Measurements from ENCODE around the gene IFT20.

Gene IFT20

DNA sequence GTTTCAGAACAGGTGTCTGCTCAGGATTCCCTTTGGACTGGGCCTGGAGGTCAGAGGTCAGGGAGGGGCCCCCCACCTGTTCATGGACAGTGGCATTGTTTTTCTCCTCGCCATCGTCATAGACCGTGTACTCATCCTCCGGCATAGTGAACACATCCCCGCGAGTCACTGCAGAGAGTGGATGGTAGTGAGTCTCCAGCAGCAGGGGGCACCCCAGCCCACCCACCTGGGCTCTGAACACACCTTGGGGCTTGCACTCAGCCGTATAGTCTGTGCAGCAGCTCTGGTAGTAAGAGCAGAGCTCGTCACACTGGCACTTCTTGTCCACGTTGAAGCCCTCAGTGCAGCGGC lies 34.4 kb upstream of the IFT20 start:
- DNase-seq (ENCODE audit: extremely low spot score), result no peak
- ChIA-PET CTCF (interaction anchor here (1.0 to 4.6 kb wide), 3 partner anchors 12 to 47 kb away, joined by 3 to 20 read pairs (median 5); partner anchors contain the start of genes POLDIP2 and TNFAIP1), POLR2A (interaction anchor here (1.4 kb wide), 1 partner anchor 10 kb away, joined by 3 read pairs; no protein-coding TSS in a partner anchor)
- TF ChIP-seq, protein P1, sequence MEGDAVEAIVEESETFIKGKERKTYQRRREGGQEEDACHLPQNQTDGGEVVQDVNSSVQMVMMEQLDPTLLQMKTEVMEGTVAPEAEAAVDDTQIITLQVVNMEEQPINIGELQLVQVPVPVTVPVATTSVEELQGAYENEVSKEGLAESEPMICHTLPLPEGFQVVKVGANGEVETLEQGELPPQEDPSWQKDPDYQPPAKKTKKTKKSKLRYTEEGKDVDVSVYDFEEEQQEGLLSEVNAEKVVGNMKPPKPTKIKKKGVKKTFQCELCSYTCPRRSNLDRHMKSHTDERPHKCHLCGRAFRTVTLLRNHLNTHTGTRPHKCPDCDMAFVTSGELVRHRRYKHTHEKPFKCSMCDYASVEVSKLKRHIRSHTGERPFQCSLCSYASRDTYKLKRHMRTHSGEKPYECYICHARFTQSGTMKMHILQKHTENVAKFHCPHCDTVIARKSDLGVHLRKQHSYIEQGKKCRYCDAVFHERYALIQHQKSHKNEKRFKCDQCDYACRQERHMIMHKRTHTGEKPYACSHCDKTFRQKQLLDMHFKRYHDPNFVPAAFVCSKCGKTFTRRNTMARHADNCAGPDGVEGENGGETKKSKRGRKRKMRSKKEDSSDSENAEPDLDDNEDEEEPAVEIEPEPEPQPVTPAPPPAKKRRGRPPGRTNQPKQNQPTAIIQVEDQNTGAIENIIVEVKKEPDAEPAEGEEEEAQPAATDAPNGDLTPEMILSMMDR (IDR thresholded peaks at IDR 0.05; ENCODE audit: control extremely low read depth, extremely low read depth, low read depth, missing control alignments), result no peak

GRCh38 chr17:28368915-28369683 lies 33.8 kb upstream of the IFT20 start:
- ChIA-PET POLR2A (interaction anchor here (1.4 to 1.6 kb wide), 2 partner anchors 10 to 11 kb away, joined by 3 to 10 read pairs; partner anchors contain the start of gene POLDIP2), CTCF (interaction anchor here (1.0 to 4.6 kb wide), 3 partner anchors 11 to 47 kb away, joined by 3 to 20 read pairs (median 5); partner anchors contain the start of genes POLDIP2 and TNFAIP1)
- DNase-seq (ENCODE audit: extremely low spot score), result no peak
- TF ChIP-seq, protein P1 (IDR thresholded peaks at IDR 0.05; ENCODE audit: control extremely low read depth, extremely low read depth, low read depth, missing control alignments), result no peak

GRCh38 chr17:28368306-28368831 lies 33.1 kb upstream of the IFT20 start:
- DNase-seq (ENCODE audit: extremely low spot score), result no peak
- TF ChIP-seq, protein P1 (IDR thresholded peaks at IDR 0.05; ENCODE audit: control extremely low read depth, extremely low read depth, low read depth, missing control alignments), result no peak
- ChIA-PET POLR2A (interaction anchor here (1.6 kb wide), 1 partner anchor 11 kb away, joined by 10 read pairs; the partner anchor contains the start of gene POLDIP2), CTCF (interaction anchor here (1.7 to 4.6 kb wide), 2 partner anchors 10 to 48 kb away, joined by 5 to 20 read pairs; partner anchors contain the start of gene POLDIP2)

- CTCF ChIA-PET, result interaction anchor here (0.7 to 4.6 kb wide), 4 partner anchors 10 to 49 kb away, joined by 3 to 20 read pairs (median 4); partner anchors contain the start of gene POLDIP2
- TF ChIP-seq, protein P1 (IDR thresholded peaks at IDR 0.05; ENCODE audit: control extremely low read depth, extremely low read depth, low read depth, missing control alignments), result no peak
- no peak for DNase-seq (ENCODE audit: extremely low spot score)
- POLR2A ChIA-PET, result interaction anchor here (1.5 to 1.6 kb wide), 2 partner anchors 10 to 32 kb away, joined by 6 to 10 read pairs; partner anchors contain the start of genes IFT20, POLDIP2 and TNFAIP1
Observed at GRCh38 chr17:28367641-28368305, 32.5 kb upstream of the IFT20 start.

- CTCF ChIA-PET, result interaction anchor here (1.1 to 4.6 kb wide), 3 partner anchors 9 to 38 kb away, joined by 3 to 20 read pairs (median 4); partner anchors contain the start of gene POLDIP2
- POLR2A ChIA-PET, result interaction anchor here (1.5 kb wide), 1 partner anchor 31 kb away, joined by 6 read pairs; the partner anchor contains the start of genes IFT20 and TNFAIP1
- TF ChIP-seq, protein P1 (IDR thresholded peaks at IDR 0.05; ENCODE audit: control extremely low read depth, extremely low read depth, low read depth, missing control alignments), result no peak
- no peak for DNase-seq (ENCODE audit: extremely low spot score)
Observed at GRCh38 chr17:28366605-28367004, 31.3 kb upstream of the IFT20 start.

- POLR2A ChIA-PET, result no interaction called here
- CTCF ChIA-PET, result interaction anchor here (0.9 to 1.5 kb wide), 2 partner anchors 22 to 51 kb away, joined by 3 read pairs; no protein-coding TSS in a partner anchor
Observed at GRCh38 chr17:28365487-28365886, 30.2 kb upstream of the IFT20 start.

More at GRCh38 chr17:28365487-28365886, 30.2 kb upstream of the IFT20 start:
- TF ChIP-seq, protein P1 (IDR thresholded peaks at IDR 0.05; ENCODE audit: control extremely low read depth, extremely low read depth, low read depth, missing control alignments), result no peak
- no peak for DNase-seq (ENCODE audit: extremely low spot score)
